Measurements from ENCODE around the gene NAXE.

DNA sequence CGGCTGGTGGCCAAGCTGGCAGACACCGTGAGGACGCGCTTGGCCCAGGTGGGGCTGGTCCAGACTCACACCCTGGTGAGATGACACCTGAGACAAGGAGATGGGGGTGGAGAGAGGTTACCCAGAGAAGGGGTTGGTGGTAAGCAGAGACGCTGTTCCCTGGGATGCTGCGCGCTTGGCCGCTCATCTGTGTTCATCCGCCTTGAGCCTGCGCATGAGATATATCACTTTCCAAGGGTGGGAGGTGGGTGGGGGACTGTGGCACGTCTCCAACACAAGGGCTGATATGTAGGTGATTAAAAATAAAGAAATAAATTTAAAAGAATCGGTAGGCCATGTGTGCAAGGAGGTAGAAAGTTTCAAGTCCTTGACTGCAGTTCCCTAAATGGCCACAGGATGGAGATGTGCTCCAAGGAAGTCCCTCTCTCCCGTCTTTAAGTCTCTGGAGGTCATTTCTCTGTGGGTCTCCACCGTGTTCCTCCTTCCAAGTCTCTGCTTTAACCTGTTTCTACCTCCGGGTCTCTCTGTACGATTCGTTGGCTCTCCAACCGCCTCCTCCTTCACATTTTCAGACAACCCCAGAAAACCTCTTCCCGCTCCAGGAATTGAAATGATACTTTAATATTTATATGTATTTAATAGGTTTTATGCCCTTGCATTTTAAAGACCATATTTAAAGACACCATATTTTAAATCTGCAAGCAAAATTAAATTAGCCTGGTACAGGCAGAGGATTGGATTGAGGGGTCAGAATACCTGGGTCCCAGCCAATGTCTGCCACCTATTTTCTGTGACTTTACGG is 7.6 kb upstream of the NAXE start:
- TF ChIP-seq CTCF (CRISPR knock-in tag; IDR thresholded peaks at IDR 0.05) = peak; percentile 76
- TF ChIP-seq ZNF792 (CRISPR knock-in tag; IDR thresholded peaks at IDR 0.05) = no peak
- no peak for TF ChIP-seq MAX (IDR thresholded peaks at IDR 0.05)
- no peak for TF ChIP-seq MAZ (IDR thresholded peaks at IDR 0.05; ENCODE audit: borderline replicate concordance, low read depth, low read length)
- TF ChIP-seq MAZ (CRISPR knock-in tag; IDR thresholded peaks at IDR 0.05; ENCODE audit: low read depth) = no peak
- no peak for TF ChIP-seq TBL1XR1 (IDR thresholded peaks at IDR 0.05; ENCODE audit: borderline replicate concordance, low read length, partially characterized antibody)

Measured in HepG2 (cell line).